IMR-90 (cell line): ENCODE data around the gene CNOT2.

Source experiments
- BHLHE40 ChIP-seq: fragments of 150-350 bp; IDR thresholded peaks from 2 replicates; pipeline ENCODE4 v1.6.1; 2016; ENCODE audit warnings: mild to moderate bottlenecking, low read depth, low read length
- CHD1 ChIP-seq: IDR thresholded peaks from 2 replicates; pipeline ENCODE4 v1.6.1; 2012; ENCODE audit warnings: low read depth, low read length, improper control_type of control experiment
- NFE2L2 ChIP-seq: fragments of 150-350 bp; IDR thresholded peaks from 2 replicates; pipeline ENCODE4 v1.6.1; 2016; ENCODE audit warnings: low read depth, mild to moderate bottlenecking, low read length
- POLR2A ChIP-seq: IDR thresholded peaks from 2 replicates; pipeline ENCODE4 v1.6.1; 2012; ENCODE audit warnings: mild to moderate bottlenecking, low read depth, low read length
- RAD21 ChIP-seq: IDR thresholded peaks from 2 replicates; pipeline ENCODE4 v1.6.1; 2012; ENCODE audit warnings: low read length, improper control_type of control experiment
- TF ChIP-seq, protein P1 (sequence below): conservative IDR thresholded peaks from 2 replicates; pipeline ENCODE4 v1.5.1; 2012; ENCODE audit warnings: mild to moderate bottlenecking, low read depth, low read length, improper control_type of control experiment

DNA sequence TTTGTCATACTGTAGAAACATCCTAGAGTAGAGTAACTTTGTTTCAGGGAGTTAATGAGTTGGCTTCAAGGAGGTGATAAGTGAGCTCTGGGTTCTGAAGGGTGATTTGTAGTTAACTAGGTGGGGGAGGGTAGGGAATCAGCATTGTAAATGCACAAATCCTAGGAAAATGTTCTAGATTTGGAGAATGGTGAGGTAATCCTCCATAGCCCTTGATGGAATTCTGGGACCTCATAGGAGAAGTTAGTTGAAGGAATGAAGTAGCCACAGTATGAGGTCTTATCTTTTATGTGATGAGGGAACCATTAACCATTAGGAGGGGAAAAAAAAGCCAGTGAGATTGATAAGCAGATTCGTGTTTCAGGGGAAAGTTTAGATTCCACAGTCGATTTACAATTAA, 8.0 kb downstream of the CNOT2 start:
- TF ChIP-seq, protein P1, sequence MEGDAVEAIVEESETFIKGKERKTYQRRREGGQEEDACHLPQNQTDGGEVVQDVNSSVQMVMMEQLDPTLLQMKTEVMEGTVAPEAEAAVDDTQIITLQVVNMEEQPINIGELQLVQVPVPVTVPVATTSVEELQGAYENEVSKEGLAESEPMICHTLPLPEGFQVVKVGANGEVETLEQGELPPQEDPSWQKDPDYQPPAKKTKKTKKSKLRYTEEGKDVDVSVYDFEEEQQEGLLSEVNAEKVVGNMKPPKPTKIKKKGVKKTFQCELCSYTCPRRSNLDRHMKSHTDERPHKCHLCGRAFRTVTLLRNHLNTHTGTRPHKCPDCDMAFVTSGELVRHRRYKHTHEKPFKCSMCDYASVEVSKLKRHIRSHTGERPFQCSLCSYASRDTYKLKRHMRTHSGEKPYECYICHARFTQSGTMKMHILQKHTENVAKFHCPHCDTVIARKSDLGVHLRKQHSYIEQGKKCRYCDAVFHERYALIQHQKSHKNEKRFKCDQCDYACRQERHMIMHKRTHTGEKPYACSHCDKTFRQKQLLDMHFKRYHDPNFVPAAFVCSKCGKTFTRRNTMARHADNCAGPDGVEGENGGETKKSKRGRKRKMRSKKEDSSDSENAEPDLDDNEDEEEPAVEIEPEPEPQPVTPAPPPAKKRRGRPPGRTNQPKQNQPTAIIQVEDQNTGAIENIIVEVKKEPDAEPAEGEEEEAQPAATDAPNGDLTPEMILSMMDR, result no peak
- no peak for TF ChIP-seq POLR2A
- no peak for TF ChIP-seq CHD1
- no peak for TF ChIP-seq BHLHE40
- TF ChIP-seq NFE2L2, result no peak
- TF ChIP-seq RAD21, result no peak
